CD1c-positive myeloid dendritic cell (primary cell): Measurements from ENCODE around the gene TUBA4A.

Experiments used
- DNase-seq: peaks from one replicate; pipeline ENCODE4 v3.0.0-alpha.2; 2016; ENCODE audit errors: extremely low spot score

Gene TUBA4A

GRCh38 chr2:219286436-219287115, 32.9 kb upstream of the TUBA4A start:
- DNase-seq = peak; percentile 14

GRCh38 chr2:219285894-219286425, 32.2 kb upstream of the TUBA4A start:
- no peak for DNase-seq

- DNase-seq = no peak
Measured at GRCh38 chr2:219285373-219285735, 31.6 kb upstream of the TUBA4A start.

GRCh38 chr2:219284501-219285372, 31.0 kb upstream of the TUBA4A start:
- DNase-seq = no peak

GRCh38 chr2:219282943-219283581, 29.3 kb upstream of the TUBA4A start:
- DNase-seq = no peak

- no peak for DNase-seq
Measured at GRCh38 chr2:219282375-219282774, 28.7 kb upstream of the TUBA4A start.

- DNase-seq = no peak
Measured at GRCh38 chr2:219281588-219281987, 27.9 kb upstream of the TUBA4A start.

- peak; percentile 7 for DNase-seq
Measured at GRCh38 chr2:219280651-219281050, 26.9 kb upstream of the TUBA4A start.

- no peak for DNase-seq
Measured at GRCh38 chr2:219279916-219280516, 26.3 kb upstream of the TUBA4A start.

- peak; percentile 99 for DNase-seq
Measured at GRCh38 chr2:219279151-219279915, 25.6 kb upstream of the TUBA4A start, which contains the start of gene DNAJB2. Gene DNAJB2, plus strand, starts transcription at chr2:219279366. Its CDS starts 468 bp downstream, at chr2:219279834.

GRCh38 chr2:219278655-219279150, 25.0 kb upstream of the TUBA4A start:
- no peak for DNase-seq

GRCh38 chr2:219277703-219278654, 24.3 kb upstream of the TUBA4A start:
- peak; percentile 84 for DNase-seq

- DNase-seq = no peak
Measured at GRCh38 chr2:219274361-219274921, 20.7 kb upstream of the TUBA4A start.

GRCh38 chr2:219273937-219274336, 20.2 kb upstream of the TUBA4A start:
- no peak for DNase-seq

- no peak for DNase-seq
Measured at GRCh38 chr2:219272995-219273394, 19.3 kb upstream of the TUBA4A start.

GRCh38 chr2:219272356-219272755, 18.6 kb upstream of the TUBA4A start:
- no peak for DNase-seq

- no peak for DNase-seq
Measured at GRCh38 chr2:219271021-219271420, 17.3 kb upstream of the TUBA4A start.

GRCh38 chr2:219270055-219270372, 16.3 kb upstream of the TUBA4A start:
- DNase-seq = no peak

- no peak for DNase-seq
Measured at GRCh38 chr2:219269362-219270054, 15.8 kb upstream of the TUBA4A start.
